HG03442 (cell line): ENCODE measurements around the gene NOL4L.

Source experiments
- ATAC-seq: cut with Tn5 transposase; IDR thresholded peaks from one replicate; pipeline ENCODE4 v1.9.1; 2021; ENCODE audit warnings: mild to moderate bottlenecking, moderate library complexity; ENCODE audit not compliant: unreplicated experiment

Gene NOL4L

DNA sequence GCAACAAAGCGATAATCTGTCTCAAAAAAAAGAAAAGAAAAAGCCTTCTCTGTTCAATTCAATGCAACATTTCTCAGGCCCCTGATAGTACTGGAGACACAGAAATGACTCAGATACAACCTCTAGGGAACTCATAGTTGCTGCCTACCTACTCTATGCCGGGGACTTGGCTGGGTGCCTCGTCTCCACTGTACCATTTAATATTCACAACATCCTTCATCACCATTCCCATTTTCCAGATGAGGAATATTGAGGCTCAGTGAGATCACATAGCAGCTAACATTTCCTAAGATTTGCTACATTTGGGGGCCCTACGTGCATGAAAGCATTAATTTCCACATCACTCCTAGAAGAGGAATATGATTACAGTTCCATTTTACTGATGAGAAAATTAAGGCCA lies 7.5 kb downstream of the NOL4L start:
- no peak for ATAC-seq

DNA sequence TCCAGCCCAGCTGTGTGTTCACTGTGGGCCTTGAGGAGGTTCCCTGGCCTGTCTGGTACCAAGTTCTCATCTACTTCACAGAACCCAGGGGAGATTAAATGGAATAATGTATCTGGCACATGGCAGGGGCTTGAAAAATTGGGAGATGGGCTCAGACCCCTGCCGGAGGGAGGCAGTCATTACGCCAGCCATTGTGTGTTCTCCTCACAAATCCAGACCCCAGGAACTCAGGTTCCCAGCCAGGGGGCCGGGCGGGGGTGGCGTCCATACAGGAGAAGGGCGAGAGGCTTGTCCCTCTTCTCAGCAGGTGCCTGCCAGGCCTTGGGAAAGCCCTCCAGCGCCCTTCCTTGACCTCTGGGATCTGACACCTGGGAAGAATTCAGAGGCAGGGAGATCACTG lies 8.1 kb downstream of the NOL4L start:
- ATAC-seq = no peak

DNA sequence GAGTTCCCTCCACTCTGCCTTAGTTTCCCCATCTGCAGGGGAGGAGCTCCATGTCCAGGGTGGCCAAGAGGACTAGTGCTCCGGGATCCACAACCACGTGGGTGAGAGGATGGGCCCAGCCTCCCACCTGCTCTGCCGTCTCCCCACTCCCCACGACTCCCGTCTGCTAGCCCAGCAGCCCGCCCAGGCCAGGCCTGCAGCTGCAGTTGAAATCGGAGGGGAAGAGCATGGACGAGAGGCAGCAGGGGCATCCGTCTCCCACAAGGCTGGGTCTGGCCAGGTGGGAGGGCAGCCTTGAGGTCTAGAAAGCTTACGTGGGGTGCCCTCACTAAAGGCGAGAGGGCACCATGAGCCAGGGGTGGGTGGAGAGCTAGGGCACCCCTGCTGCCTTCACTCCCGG lies 8.6 kb downstream of the NOL4L start:
- ATAC-seq = no peak

DNA sequence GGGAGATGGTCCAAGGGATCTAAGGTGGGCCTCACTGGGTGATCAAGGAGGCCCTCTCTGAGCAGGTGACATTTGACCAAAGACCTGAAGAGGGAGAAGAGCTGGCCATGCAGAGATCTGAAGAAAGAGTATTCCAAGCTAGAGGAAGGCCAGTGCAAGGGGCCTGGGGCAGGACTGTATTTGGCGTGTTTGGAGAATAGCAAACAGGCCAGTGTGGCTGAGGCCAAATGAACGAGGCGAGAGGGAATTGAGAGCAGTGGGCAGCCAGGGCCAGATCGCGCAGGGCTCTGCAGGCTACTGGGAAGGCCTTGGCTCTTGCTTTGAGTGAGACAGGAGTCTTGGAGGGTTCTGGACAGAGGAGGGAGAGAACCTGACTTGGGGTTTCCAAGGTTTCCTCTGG lies 9.3 kb downstream of the NOL4L start:
- no peak for ATAC-seq

DNA sequence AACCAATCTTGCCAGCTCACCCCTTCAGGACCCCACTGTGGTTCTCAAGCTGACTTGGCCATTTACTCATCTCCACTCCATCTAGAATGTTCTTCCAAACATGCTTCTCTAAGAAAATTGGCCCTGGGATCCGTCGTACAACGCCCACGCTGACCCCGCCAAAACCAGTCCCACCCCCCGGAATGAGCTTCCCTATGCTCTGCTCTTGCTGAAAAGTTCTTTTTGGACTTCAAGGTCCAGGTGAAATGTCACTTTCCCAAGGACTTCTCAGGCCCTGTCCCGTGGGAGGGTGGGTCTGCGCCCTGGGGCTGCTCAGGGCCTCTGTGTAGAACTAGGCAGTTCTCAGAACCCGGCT lies 9.9 kb downstream of the NOL4L start:
- ATAC-seq = no peak

DNA sequence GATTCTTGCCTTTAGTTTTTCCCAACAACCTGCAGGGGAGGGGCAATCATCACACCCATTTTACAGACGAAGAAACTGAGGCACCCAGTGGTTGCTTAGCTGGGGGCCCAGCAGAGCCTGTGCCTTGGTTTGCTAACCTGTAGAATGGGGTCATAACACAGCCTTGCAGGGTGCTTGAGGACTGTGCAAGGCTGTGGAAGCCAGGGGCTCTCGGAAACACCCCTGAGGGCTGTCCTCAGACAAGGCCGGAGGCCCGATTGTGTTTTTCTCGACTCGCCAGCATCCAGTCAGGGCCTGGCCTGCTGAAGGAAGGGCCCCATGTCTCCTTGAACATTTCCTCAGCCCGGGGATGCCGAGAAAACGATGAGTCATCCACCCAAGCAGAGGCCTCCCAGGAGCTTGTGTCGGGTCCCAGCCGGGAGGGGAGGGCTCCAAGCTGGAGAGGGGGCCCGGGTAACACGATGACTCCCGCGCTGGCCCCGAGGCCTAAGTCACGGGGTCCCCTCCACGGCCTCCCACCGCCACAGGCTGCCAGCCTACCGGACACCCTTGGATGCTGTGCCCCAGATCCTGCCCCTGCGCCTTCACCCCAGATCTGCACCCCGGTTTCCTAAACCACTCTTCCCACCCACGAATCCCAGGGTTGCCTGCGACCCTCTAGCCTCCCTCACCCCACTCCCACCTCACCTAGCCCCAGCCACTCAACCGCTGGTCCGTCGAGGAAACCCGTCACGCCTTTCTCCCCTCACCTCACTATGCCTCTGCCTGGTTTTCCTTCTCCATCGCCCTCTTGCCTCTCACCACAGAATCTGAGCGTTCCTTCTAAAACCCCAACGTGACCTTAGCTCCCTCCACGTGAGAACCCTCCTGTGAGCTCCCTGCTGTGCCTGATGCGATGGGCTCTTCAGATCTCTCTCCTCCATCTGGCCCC lies 10.6 kb downstream of the NOL4L start:
- no peak for ATAC-seq

DNA sequence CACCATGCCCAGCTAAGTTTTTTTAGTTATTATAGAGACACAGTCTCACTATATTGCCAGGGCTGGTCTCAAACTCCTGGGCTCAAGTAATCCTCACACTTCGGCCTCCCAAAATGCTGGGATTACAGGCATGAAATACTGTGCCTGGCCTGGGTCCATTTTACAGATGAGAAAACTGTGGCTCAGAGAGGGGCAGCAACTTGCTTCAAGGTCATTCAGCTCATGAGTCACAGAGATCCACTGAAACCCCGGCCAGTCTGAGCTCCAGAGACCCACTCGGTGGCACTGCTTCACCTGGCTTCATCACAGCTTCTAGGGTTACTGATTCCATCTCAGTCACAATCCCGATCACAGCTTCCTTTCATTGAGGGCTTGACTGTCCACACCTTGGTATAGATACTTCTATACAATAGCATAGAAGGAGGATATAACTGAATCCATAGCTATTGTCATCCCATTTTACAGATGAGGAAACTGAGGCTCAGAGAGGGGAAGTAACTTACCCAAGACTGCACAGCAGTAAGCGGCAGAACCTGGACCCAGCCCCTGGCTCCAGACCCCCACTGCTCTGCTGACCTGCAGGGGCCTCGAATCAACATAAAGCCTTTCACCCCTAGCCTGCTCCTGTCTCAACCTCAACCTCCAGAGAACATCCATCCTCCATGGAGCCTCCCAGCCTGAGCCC lies 11.8 kb downstream of the NOL4L start:
- no peak for ATAC-seq

DNA sequence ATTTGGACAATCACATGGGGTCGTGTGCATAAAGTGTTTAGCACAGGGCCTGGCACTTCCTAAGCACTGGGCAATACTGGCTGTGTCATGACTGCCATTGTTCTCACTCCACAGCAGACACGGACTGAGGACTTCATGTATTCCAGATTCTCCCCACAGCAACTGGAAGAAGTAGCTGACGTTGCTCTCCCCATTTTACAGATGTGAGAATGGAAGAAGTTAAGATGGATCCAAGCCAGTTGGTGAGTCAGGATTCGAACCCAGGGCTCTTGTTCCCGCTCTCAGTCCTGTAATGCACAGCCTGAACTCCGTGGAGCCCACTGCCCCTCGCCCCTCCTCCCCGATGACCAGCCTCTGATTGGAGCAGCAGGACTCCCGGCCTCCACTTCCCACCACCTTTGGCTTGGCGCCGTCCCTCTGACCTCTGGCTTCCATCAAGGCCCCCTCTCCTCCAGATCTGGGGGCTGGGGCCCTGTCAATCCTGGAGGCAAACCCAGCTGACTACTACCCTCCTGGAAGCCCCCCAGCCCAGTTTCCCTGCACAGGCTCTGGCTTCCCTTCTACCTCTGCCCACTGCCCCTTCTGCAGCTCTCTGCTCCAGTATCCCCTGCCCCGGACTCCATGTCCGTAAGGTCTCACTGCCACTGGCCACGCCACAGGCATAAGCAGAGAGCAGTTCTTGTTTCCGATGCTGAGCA lies 12.7 kb downstream of the NOL4L start:
- ATAC-seq = no peak

DNA sequence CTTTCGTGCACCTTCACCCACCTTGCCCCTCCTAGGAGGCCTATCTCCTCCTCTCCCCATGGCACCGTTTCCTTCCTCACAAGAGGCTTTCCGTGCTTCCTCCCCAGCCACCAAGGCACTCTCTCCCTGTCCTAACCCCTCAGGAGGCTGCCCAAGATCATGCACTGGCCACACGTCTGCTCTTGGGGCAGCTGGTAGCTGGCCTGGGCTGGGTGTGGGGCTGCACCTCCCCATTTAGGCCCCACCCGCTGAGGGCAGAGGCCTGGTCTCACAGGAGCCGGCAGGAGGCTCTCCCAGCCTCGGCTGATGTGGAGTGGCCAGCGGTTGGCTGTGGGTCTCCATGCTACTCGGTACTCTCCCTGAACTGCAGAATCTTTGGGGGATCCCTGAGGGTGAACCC lies 13.6 kb downstream of the NOL4L start:
- no peak for ATAC-seq

DNA sequence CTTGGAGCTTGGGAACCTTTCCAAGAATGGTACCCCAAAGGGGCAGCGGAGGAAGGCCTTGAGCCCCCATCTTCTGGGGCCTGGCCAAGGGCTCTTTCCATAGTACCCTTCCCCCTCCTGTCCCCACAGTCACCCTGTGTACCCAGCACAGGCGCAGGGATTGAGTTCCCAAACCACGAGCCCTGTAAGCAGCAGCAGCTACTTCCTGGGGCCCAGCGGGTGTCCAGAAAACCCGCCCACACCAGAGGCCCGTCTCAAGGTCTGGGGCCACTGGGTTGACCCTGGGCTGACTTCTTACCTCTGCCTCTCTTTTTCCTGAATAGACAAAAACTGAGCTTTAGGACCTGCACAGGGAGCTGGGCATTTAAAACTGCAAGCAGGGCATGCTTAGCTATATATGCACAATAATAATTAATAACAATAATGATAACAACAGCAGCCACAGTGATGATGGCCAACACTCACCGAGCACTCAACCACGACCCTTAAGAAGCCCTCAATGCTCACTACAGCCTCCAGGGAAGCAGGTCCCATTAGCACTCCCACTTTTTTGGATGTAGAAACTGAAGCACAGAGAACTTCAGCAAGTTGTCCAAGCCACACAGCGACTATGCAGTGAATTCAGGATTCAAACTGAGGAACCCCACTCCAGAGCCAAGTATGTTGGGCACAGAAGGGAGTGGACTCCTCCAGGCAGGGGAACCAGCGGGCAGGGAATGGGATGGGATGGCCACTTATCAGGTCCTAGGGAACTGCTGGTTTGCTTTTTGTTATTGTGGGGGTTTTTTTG lies 14.5 kb downstream of the NOL4L start:
- ATAC-seq = no peak

DNA sequence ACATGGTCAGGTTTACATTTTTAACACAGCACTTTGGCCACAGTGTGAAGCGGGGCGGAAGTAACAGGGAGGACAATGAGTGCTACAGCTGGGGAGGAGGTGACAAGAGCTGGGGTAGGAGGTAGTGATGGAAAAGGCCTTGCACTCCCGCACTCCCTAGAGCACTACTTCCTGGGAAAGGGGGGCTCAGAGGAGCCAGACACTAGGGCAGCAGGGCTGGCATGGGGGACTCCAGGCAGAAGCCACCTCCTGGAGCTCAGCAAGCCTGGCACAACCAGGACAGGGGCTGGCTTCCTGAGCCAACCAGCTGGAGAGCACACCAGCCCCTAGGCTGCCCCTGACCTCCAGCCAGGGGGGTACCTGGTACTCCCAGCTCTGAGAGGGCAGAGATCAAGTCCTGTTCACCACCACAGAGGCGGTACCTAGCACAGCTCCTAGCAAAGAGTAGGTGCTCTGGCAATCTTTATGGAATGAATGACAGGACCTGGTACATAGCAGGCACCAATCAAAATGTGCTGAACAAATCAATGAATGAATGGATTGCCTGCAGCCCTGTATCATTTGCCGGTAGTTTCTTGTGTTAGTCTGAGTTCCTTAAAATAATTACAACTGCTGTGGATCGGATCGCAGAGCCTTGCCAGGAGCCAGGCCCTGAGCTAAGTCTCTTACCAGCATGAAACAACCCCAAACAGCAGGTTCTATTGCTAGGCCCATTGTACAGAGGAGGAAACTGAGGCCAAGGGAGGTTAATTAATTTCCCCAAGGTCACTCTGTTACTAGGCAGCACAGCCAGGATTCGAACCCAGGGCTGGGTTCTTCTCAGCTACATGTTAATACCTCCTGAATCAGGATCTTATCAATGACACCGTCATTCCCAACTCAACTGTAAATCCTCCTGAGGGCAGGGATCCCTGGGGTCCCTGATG lies 15.5 kb downstream of the NOL4L start:
- no peak for ATAC-seq

DNA sequence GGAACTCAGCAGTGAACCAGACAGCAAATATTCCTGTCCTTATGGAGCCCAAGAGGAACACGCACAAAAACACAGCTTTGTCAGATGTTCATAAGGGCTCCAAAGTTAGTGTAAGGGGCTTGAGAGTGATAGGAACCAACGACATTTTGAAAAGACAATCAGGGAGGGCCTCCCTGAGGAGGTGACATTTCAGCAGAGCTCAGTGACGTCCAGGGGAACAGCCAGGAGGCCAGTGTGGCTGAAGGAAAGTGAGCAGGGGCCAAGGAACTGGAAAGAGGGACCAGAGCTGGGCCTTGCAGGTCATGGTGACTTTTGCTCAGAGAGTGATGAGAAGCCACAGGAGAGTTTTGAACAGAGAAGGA lies 16.1 kb downstream of the NOL4L start:
- no peak for ATAC-seq

DNA sequence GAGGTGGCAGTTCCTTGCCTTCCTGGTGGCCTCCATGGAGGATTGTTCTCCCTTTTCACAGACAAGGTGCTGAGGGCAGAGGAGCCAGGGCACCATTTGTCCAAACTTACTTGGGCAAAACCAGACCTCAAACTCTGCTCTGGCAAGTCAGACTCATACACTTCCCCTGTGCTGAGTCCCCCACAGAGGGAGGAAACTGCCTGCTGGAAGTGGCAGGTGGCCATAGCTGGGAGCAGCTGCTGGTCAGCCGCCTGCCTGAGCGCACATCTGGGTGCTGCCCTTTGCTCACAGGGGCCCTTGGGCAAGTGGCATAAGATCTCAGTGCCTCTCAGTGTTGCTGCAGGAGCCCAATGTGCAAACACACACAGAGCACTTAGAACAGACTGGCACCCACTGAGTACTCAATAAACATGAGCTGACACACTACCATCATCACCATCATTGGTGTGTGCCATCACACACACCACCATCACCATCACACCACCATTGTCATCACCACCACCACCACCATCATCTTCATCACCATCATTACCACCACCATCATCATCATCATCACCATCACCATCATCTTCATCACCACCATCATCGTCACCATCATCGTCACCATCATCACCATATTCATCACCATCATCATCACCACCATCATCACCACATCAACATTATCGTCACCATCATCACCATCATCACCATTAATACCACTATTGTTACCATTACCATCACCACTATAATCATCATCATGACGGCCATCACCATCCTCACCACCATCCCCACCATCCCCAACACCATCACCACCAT lies 17.6 kb downstream of the NOL4L start:
- ATAC-seq = no peak

DNA sequence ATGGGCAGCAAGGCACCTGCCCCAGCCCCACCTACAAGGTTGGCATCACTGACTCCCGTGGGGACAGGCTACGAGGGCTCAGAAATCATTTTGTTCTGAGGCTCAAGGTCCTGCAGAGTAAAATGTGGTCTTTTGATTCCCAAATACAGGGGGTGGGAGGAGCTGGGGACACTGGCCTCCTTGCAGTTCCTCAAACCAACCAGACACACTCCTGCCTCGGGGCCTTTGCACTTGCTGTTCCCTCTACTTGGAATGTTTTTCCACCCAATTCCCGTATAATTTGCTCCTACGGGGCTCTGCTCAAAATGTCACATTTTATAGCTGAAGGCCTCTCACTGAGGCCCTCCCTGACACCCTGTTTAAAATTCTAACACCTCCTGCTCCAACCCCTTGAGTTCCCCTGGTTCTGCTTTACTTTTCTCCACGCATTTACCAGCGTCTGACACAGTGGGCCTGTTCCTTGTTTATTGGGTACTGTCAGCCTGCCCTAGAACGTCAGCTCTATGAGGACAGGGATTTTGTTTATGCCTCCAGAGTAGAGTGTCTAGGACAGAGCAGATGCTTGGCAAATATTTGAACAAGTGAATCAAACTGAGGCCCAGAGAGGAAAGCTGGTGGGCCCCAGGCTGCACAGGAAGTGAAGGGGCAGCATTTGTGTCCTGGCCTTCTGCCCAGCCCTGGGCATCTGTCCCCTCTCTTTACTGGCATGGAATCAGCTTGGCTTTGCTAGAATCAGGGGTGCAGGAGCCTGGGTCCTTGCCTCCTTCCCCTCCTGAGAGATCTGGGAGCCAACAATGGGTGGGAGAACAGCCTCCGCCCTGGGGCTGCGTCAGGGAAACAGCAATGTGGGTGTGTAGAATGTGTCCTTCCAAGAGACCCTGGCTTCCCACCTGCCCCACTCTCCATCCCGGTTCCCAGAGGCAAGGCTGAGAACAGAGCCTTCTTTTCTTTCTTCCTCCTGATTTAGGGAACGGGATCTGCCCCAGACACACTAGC lies 18.5 kb downstream of the NOL4L start:
- no peak for ATAC-seq

DNA sequence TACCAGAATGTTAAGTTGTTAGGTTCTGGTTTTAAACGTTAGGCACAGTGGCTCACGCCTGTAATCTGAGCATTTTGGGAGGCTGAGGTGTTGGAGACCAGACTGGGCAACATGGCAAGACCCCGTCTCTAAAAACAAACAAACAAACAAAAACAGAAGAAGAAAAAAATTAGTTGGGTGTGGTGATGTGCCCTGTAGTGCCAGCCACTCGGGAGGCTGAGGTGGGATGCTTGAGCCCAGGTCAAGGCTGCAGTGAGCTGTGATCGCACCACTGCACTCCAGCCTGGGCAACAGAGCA lies 19.4 kb downstream of the NOL4L start:
- no peak for ATAC-seq

DNA sequence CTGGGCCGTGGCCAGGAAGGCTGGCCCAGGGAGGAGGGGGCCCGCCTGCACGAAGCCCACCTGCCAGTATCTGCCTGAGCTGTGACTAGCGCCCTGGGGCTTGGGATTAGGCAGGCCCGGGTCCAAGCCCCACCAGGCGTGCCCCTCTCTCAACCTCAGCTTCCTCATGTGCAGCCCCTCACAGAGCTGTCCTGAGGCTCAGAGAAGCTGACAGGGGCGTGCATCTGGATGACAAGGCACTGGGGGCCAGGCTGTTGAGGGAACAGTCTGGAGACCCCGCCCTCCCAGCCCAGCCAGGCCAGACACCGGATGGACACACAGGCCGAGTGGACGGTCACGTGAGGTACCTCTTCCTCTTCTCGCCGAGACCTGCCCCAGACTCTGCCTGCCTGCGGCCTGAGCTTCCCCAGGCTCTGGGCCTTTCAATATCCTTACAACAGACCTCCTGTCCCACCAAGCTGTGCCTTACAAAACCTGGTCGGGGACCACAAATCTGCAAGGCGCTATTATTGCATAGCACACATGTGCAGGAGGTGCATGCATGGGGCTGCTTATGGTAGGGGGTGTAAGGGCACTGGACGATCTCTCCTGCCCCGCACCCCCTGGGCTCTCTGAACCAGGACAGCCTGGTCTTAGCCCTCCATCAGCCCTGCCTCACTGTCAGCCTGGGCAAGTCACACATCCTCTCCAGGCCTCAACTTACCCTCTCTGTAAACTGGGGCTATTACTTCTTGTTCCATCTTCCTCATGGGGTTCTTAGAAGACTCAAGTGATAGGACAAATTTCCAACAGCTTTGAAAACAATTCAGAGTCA lies 20.0 kb downstream of the NOL4L start:
- no peak for ATAC-seq

DNA sequence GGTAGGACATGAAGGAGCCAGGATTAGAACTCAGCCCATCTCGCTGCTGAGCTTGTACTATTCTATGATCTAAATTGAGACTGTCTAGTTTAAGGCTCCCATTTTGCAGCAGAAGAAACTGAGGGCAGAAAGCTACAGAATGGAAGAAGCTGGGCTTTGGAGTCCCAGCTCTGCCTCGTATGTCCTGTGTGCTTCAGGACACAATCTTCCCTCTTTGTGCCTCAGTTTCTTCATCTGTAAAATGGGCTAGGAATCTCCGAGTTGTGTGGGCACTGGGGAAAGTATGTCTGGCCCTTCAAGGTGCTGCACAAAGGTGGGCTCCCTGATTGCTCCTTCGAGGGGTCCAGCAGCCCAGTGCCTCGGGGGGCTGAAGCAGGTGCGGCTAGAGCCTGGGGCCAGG lies 20.7 kb downstream of the NOL4L start:
- no peak for ATAC-seq
